Activated effector memory CD4-positive, alpha-beta T cell treated with Interleukin-2 at 50 U/mL for 16 hours (primary cell): ENCODE results near the gene OLA1.
"Not testable (repeated sequence)": the region's sequence is repeated elsewhere in the genome, so short reads cannot be mapped to it uniquely, and the experiment has no call there.

Experiments used
- DNase-seq: peaks from one replicate; pipeline ENCODE4 v3.0.0-alpha.2; 2020

OLA1 gene

GRCh38 chr2:174248187-174248997 is at the start of gene OLA1:
OLA1 (minus strand) TSS chr2:174248532; CDS start chr2:174246815, 1,717 bp downstream.
- DNase-seq: peak; percentile 92

- DNase-seq: no peak
Observed at GRCh38 chr2:174292908-174293307, 44.6 kb upstream of the OLA1 start.

DNA sequence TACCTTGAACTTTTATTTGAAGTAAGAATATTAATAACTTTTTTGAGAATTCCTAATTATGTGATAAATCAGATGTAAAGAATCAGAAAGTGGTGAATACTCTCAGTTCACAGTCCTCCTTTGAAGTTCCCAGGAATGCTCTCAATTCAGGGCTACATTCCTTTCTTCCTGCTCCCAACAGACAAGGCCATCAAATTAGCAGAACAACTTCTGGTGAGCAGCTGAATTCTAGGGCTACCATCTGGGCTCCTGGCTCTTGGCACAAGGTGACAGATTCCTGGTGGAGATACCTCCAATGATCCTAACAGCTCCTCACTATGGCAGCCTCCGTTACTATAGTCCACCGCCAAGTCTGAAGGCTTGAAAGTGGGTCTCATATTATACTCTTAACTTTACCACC is 37.8 kb upstream of the OLA1 start:
- no peak for DNase-seq

DNA sequence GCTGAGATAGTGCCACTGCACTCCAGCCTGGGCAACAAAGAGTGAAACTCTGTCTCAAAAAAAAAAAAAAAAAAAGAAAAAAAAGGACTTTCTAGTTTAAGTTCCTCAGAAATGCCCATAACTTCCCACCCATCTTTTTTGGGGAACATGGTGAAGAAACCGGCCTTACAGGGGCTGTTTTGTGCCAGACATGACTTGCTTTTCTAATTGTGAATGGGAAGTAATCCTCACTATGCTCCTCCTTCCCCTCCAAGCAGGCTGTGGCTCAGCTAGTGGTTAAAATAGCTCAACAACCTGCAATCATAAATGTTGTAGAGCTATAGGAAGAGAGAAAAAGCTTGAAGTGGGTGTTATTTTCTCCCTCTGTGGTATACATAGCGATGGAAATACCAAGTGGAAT is 34.1 kb upstream of the OLA1 start:
- DNase-seq: no peak

GRCh38 chr2:174281736-174282135 is 33.4 kb upstream of the OLA1 start:
- no peak for DNase-seq

GRCh38 chr2:174280596-174280995 is 32.3 kb upstream of the OLA1 start:
- DNase-seq: no peak

DNA sequence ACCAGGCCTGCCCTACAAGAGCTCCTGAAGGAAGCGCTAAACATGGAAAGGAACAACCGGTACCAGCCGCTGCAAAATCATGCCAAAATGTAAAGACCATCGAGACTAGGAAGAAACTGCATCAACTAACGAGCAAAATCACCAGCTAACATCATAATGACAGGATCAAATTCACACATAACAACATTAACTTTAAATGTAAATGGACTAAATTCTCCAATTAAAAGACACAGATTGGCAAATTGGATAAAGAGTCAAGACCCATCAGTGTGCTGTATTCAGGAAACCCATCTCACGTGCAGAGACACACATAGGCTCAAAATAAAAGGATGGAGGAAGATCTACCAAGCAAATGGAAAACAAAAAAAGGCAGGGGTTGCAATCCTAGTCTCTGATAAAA is 21.9 kb upstream of the OLA1 start:
- not testable (repeated sequence) for DNase-seq

- no peak for DNase-seq
Observed at GRCh38 chr2:174266288-174266687, 18.0 kb upstream of the OLA1 start.

DNA sequence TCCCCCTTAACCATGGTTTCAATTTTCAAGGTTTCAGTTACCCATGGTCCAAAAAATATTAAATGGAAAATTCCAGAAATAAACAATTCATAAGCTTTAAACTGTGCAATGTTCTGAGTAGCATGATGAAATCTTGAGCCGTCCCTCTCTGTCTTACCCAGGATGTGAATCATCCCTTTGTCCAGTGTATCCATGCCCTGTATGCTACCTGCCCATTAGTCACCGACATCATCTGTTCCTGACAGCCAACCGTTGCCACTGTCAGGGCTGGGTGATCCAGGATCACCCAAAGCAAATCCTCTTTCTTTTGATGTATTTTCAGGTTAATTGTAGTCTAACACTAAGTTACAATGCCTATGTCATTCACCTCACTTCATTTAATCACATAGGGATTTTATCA is 15.7 kb upstream of the OLA1 start:
- DNase-seq: no peak

DNA sequence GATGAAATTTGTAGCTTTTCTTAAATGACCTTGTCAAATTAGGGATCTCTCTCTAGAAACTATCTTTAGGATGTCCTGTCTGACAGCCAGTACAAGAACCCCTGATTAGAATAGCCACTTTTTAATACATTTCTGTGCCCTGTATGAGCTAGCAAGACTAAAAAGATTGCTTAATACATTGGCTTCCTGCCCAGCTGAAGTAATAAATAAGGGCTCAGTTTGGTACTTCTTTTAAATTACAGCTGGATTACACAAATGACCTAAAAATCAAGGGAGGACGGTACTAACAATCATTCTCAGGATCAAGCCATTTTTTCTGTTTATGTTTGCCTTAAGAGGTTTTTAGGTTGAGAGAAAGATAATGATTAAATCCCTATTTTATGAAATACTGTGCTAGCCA is 11.6 kb upstream of the OLA1 start:
- no peak for DNase-seq

- DNase-seq: no peak
Observed at GRCh38 chr2:174254267-174254666, 5.9 kb upstream of the OLA1 start.

DNA sequence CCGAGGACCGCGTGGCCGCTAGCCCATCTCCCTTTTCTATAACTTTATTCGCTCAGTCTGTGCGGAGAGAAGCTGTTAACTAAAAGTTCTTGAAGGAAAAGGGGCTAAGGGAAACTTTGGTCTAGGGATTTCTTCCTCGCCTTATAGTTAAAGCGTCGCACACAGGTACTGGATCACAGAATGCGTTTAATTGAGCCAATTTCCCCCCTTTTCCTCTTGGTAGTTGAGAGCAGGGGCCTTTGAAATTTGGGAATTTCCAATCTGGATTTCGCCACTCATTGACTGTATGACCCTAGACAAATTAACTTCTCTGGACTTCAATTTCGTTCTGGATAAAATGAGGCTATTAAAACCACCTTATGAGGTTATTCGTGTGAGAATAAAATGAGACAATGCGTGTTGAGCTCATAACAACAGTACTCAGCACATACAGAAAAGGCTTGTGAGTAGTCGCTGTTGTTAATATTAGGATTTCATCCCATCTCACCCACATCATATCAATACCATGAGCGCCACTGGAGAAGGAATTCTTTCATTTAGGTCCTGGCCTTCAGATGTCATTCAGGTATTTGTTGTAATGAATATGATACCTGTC is 763 bp upstream of the OLA1 start:
- DNase-seq: no peak

DNA sequence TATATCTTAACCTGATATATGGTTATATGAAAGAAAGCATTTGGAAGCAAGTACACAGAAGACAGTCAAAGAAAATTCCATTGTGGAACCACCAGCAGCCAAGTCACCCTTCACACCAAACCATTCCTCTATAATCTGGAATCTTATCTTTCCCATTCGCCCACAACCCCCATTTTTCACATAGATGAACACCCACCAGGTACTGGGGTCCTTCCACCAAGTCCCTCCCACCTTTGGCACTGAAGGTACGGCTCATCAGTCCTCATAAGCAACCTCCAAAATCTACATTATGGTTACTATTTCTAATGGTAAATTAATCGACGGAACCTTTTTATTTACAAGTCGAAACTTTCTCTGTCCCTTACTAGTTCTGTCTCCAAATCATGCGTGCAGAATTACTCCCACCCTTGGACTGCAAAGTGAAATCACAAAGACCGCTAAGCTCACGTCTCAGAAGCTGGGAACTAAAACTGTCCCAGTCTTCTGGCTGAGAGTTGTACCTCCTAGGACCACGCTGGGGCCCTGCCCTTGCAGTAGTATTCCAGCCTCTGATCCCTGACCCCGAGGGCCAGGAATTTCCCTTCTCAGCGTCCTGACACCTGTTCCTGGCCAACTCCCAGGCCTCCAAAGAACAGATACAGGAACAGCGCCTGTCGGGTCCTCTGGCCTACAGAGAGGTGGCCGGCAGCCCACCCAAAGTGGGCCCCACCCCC is 702 bp downstream of the OLA1 start:
- no peak for DNase-seq

GRCh38 chr2:174246944-174247381 is 1.4 kb downstream of the OLA1 start:
- DNase-seq: no peak

GRCh38 chr2:174245628-174246027 is 2.7 kb downstream of the OLA1 start:
- DNase-seq: not testable (repeated sequence)

GRCh38 chr2:174245065-174245464 is 3.3 kb downstream of the OLA1 start:
- no peak for DNase-seq

- DNase-seq: no peak
Observed at GRCh38 chr2:174243812-174244211, 4.5 kb downstream of the OLA1 start.

GRCh38 chr2:174240097-174240496 is 8.2 kb downstream of the OLA1 start:
- no peak for DNase-seq

DNA sequence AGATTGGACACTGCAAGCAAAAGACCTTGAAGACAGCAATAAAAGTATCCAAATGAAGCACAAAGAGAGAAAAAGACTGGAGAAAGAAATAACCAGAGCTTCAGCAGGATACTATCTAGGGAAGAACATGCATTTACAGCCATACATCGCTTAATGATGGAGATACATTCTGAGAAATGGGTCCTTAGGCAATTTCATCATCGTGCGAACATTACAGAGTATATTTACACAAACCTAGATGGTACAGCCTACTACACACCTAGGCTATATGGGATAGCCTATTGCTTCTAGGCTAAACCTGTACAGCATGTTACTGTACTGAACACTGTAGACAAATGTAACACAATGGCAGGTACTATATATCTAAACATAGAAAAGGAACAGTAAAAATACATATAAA is 11.9 kb downstream of the OLA1 start:
- DNase-seq: no peak

DNA sequence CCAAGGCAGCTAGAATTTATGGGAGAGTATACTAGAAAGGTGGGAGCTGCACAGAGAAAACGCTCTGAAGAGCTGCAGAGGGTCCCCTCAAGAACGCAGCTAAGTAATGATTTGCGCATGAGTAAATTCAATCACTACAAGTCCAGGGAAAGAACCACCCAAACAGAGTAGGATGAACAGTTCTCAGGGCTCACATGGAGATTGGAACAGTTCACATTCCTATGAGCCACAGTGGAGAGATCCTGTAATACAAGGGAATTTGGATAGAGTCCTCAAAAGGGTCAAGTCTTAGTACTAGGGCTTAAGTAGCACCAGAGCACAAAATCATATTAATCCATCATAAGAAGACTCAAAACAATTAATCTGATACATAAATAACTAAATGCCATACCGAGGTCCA is 12.7 kb downstream of the OLA1 start:
- no peak for DNase-seq

GRCh38 chr2:174233771-174234275 is 14.5 kb downstream of the OLA1 start:
- no peak for DNase-seq

- no peak for DNase-seq
Observed at GRCh38 chr2:174227748-174228147, 20.6 kb downstream of the OLA1 start.

DNA sequence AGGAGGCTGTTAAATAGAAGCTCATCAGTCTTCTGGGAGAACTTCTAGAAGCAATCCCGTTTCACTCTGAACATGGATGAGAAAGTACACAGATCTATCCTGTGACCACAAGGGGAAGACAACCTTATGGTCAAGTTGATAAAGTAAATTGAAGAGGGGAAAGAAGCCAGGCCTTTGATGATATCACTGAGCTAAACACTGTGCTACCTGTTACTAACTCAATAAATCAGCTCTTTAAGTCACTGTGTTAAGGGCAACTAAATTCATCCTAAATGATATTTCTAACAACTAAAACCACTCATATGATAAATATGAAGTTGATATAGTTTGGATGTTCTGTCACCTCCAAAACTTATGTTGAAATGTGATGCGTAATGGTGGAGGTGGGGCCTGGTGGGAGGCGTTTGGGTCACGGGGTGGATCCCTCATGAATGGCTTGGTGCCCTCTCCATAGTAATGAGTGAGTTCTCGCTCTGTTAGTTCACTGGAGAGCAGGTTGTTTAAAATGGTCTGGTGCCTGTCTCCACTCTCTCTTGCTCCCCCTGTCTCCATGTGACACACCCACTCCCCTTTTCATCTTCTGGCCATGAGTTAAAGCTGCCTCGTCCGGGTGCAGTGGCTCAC is 23.6 kb downstream of the OLA1 start:
- DNase-seq: no peak
